Fibroblast of skin of right biceps (primary cell): ENCODE measurements around the gene GALR3.
"Not testable (repeated sequence)": the region's sequence is repeated elsewhere in the genome, so short reads cannot be mapped to it uniquely, and the experiment has no call there.

Source experiments
- DNase-seq: peaks from one replicate; pipeline ENCODE4 v3.0.0-alpha.2; 2013

Gene GALR3, protein sequence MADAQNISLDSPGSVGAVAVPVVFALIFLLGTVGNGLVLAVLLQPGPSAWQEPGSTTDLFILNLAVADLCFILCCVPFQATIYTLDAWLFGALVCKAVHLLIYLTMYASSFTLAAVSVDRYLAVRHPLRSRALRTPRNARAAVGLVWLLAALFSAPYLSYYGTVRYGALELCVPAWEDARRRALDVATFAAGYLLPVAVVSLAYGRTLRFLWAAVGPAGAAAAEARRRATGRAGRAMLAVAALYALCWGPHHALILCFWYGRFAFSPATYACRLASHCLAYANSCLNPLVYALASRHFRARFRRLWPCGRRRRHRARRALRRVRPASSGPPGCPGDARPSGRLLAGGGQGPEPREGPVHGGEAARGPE

GRCh38 chr22:37823134-37823985 lies at the start of gene GALR3:
TSS of gene GALR3 (plus strand) at chr22:37823382. CDS start at chr22:37823407, 25 bp downstream.
- no peak for DNase-seq

DNA sequence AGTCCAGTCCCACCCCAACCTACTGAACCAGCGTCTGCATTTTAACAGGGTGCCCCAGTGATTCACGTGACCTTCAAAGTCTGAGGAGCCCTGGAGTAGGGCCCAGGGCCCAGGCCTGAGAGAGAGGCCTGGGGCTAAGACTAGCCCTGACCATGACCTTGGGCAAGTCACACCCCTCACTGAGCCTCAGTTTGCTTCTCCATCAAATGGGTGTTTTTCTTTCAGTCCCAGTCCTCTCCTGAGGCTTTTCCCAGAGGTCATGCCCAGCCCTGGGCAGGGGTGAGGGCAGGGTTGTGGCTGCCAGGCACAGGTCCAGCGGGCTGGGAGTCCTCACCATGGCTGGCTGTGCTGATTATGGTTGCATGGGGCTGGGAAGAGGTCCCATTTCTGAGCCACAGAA lies 48.5 kb upstream of the GALR3 start:
- DNase-seq = no peak

GRCh38 chr22:37775785-37776638 lies 47.2 kb upstream of the GALR3 start:
- DNase-seq = peak; percentile 73

- DNase-seq = no peak
Measured at GRCh38 chr22:37776639-37777005, 46.6 kb upstream of the GALR3 start.

- DNase-seq = peak; percentile 77
Measured at GRCh38 chr22:37777122-37777687, 46.0 kb upstream of the GALR3 start.

DNA sequence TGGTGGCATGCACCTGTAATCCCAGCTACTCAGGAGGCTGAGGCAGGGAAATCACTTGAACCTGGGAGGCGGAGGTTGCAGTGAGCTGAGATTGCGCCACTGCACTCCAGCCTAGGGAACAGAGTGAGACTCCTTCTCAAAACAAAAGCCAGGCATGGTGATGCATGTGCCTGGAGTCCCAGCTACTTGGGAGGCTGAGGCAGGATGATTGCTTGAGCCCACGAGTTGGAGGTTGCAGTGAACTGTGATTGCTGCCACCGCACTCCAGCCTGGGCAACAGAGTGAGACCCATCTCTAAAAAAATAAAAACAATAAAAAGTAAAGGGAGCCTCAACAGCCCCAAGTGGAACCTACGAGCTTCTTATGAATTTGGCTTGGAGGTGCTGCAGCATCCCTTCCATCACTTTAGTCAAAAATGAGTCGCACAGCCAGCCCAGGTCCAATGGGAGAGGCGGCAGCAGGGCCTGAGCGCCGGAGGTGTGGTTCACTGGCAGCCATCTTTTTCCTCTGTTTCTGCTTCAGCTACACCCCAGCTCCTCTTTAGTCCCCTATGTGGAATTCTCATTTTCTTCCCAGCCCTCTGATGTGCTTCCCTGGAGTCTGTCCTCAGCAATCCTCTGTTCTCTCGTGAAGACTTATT lies 44.7 kb upstream of the GALR3 start:
- DNase-seq = no peak

GRCh38 chr22:37781434-37782059 lies 41.6 kb upstream of the GALR3 start:
- DNase-seq = no peak

- peak; percentile 51 for DNase-seq
Measured at GRCh38 chr22:37782340-37783168, 40.6 kb upstream of the GALR3 start.

DNA sequence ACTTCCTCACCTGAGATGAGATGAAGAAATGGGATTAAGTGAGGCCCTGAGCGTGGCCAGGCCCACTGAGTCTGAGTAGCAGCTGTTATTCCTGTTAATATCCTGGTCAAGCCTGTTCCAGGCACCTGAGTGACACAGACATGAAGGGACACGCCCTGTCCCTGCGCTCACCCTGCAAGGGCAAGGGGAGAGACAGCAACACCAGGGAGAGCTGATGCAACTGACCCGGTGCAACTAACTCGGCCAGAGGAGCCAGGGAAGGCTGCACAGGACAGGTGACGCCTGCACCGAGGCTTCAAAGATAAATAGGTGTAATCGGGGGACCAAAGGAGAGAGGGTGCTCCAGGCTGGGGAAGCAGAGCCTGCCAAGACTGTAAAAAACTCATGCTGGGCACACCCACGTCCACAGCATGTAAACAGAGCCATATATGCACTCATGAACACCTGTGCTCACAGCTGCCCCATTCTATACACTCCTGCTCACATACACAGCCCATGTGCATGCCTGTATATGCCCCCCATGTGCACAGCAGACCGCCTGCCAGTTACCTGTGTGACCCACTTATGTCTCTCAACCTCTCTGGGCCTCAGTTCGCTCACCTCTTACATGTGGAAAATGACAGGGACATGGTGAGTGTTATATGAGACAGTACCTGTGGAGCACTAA lies 38.2 kb upstream of the GALR3 start:
- DNase-seq = no peak

DNA sequence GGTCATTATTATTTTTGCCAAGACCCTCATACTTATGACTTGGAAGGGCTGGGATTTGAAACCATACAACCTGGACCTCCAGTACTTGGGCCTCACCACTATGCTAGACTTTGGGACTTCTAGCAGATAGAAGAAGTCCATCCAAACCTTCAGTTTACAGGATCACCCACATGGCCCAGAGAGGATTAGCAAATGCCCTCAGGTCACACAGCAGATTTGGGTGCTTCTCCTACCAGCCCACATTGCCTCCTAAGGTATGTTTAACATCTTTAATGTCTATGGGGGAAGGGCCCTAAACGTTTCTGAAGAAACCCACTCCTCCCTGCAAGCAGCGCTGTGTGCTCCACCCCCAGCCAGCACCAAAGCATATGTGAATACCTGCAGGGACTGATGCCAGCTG lies 32.9 kb upstream of the GALR3 start:
- no peak for DNase-seq

- DNase-seq = no peak
Measured at GRCh38 chr22:37792494-37792893, 30.7 kb upstream of the GALR3 start.

DNA sequence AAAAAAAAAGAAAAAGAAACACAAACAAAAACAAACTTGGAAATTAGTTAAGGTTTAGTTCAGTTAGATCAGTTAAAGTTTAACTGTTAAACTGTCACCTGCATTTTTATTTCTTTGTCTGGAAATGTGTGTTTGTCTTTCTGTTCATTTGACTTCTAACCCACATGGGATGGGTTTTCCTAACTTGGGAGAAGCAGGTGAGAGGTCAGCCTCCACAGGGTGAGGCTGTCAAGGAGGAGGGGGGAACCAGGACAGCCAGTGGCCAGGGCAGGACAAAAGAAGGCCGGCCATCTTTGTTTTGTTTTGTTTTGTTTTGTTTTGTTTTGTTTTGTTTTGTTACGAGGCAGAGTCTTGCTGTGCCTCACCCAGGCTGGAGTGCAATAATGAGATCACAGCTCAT lies 28.8 kb upstream of the GALR3 start:
- no peak for DNase-seq

- no peak for DNase-seq
Measured at GRCh38 chr22:37796079-37796478, 27.1 kb upstream of the GALR3 start.

- not testable (repeated sequence) for DNase-seq
Measured at GRCh38 chr22:37797259-37797658, 25.9 kb upstream of the GALR3 start.

DNA sequence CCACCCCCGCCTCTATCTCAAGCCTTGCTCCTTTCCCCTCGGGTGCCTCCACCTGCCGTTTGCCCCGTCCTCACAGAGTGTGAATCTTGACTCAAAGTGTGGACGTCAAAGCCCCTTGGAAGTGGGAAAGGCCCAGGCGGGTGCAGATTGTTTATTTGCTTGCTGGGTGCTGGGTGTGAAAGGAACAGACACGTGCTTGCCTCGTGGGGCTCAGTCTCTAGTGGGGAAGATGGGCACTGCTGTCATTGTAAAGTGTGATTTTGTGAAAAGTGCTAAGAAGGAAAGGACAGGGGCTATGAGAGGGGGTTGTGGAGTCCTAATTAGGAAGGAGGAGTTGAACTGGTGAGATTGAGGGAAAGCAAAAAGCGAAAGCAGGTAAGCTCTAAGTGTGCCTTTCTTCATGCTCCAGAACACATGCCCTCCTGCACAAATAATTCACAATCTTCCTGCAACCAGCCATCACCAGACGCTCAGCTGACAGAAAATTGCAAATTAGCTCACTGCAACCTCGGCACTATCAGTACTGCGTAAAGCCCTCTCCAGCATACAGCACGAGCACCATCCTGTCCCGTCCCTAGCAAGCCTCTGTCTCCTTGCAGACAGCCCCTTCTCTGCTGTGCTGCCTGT lies 25.2 kb upstream of the GALR3 start:
- no peak for DNase-seq

DNA sequence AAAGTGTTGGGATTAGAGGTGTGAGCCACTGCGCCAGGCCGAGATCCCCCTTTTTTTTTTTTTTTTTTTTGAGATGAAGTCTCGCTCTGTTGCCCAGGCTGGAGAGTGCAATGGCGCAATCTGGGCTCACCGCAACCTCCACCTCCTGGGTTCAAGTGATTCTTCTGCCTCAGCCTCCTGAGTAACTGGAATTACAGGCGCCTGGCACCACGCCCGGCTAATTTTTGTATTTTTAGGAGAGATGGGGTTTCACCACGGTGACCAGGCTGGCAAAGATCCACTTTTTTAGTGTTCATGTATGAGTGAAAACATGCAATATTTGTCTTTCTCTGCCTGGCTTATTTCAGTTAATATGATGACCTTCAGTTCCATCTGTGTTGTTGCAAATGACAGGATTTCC lies 23.2 kb upstream of the GALR3 start:
- not testable (repeated sequence) for DNase-seq

DNA sequence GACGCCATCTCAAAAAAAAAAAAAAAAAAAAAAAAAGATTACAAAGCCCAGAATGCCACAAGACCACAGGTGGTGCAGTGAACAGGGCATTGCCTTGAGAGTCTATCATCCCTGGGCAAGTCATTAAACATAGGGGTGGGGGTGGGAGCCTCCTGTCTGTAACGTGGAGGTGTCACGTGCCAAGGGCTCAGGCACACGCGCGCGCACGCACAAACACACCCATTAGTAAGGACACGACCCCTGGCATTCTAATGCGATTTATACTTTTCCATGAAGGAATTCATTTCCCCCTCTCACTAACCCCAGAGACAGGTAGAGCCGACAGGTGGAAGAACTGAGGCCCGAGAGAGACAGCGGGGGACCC lies 21.3 kb upstream of the GALR3 start:
- DNase-seq = no peak

DNA sequence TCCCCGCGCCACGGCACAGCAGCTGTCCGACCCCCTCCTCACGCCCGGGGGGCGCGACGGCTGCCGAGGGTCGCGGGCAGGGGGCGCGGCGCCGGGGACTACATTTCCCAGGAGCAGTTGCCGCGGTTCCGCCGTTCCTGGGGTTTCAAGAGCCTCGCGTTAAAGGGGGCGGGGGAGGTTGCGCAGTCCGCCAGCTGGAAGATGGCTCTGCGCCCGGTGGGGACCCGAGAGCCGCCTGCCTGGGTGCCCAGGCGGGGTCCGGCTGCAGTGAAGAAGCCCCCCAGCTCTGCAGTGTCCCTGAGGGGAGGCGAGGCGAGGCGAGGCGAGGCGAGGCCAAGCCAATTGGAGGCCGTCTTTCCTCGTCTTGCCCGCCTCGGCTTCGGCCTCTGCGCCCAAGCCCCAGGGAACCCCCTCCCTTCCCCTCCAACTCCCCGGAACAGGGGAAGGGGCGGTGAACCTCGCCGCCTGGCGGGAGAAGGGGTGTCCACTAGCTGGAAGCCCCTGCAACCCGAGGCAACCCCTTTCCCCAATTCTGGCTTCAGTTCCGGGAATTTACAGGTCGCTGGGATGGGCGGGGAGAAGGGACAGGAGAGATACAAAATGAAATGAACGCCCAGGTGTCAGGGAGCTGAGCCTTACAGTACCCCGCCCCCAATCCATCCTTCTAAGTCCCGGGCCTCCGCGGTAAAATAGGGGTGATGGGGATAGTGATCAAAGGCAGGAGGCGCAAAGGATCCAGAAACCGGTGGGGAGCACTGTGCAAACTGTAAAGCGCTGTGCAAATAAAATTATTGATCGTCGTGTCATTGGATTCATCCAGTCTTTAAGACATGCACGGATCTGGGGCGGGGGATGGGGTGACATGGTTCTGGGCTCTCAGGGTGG lies 20.6 kb upstream of the GALR3 start:
- DNase-seq = peak; percentile 53

- DNase-seq = no peak
Measured at GRCh38 chr22:37803195-37803638, 20.0 kb upstream of the GALR3 start.
